GM18517 (cell line): ENCODE measurements around the gene ADAR.
A peak's percentile ranks its signal among the peaks of the same experiment; 100 is the strongest.

Source experiments
- ATAC-seq: cut with Tn5 transposase; IDR thresholded peaks from one replicate; pipeline ENCODE4 v1.9.1; 2021; ENCODE audit warnings: mild to moderate bottlenecking, moderate library complexity; ENCODE audit not compliant: unreplicated experiment

The ADAR gene

GRCh38 chr1:154616659-154617345, 8.8 kb upstream of the ADAR start:
- no peak for ATAC-seq

GRCh38 chr1:154615411-154615810, 7.4 kb upstream of the ADAR start:
- no peak for ATAC-seq

- ATAC-seq: no peak
Measured at GRCh38 chr1:154614901-154615300, 6.9 kb upstream of the ADAR start.

- no peak for ATAC-seq
Measured at GRCh38 chr1:154614247-154614646, 6.3 kb upstream of the ADAR start.

GRCh38 chr1:154611150-154611862, 3.3 kb upstream of the ADAR start:
- ATAC-seq: no peak

GRCh38 chr1:154609398-154610380, 1.7 kb upstream of the ADAR start:
- ATAC-seq: no peak

- peak; percentile 8 for ATAC-seq
Measured at GRCh38 chr1:154608397-154609270, 648 bp upstream of the ADAR start.

GRCh38 chr1:154607106-154607608, 829 bp downstream of the ADAR start:
- ATAC-seq: no peak

GRCh38 chr1:154605534-154605933, 2.5 kb downstream of the ADAR start:
- ATAC-seq: no peak

GRCh38 chr1:154603317-154603716, 4.7 kb downstream of the ADAR start:
- ATAC-seq: no peak

- ATAC-seq: no peak
Measured at GRCh38 chr1:154599658-154600057, 8.3 kb downstream of the ADAR start.

- no peak for ATAC-seq
Measured at GRCh38 chr1:154598871-154599635, 8.9 kb downstream of the ADAR start.

- ATAC-seq: no peak
Measured at GRCh38 chr1:154595621-154596020, 12.4 kb downstream of the ADAR start.

GRCh38 chr1:154594811-154595210, 13.2 kb downstream of the ADAR start:
- no peak for ATAC-seq

GRCh38 chr1:154593390-154593789, 14.6 kb downstream of the ADAR start:
- no peak for ATAC-seq

GRCh38 chr1:154591206-154591605, 16.8 kb downstream of the ADAR start:
- ATAC-seq: no peak

GRCh38 chr1:154590756-154591155, 17.2 kb downstream of the ADAR start:
- no peak for ATAC-seq

GRCh38 chr1:154589780-154590179, 18.2 kb downstream of the ADAR start:
- ATAC-seq: no peak

GRCh38 chr1:154586641-154587040, 21.3 kb downstream of the ADAR start:
- ATAC-seq: no peak
